GM12891 (cell line): Measurements from ENCODE around the gene TRPV5.

Experiments used
- POLR2A ChIP-seq: IDR thresholded peaks from 2 replicates; pipeline ENCODE4 v1.6.1; 2011; ENCODE audit warnings: low read depth, low read length, control low read depth
- POLR2AphosphoS5 ChIP-seq: IDR thresholded peaks from 2 replicates; pipeline ENCODE4 v1.6.1; 2011; ENCODE audit warnings: low read depth, low read length, control low read depth
- SPI1 ChIP-seq: IDR thresholded peaks from 2 replicates; pipeline ENCODE4 v1.6.1; 2011; ENCODE audit warnings: low read depth, low read length, control low read depth
- TAF1 ChIP-seq: IDR thresholded peaks from 2 replicates; pipeline ENCODE4 v1.6.1; 2011; ENCODE audit warnings: low read depth, low read length, control low read depth

DNA sequence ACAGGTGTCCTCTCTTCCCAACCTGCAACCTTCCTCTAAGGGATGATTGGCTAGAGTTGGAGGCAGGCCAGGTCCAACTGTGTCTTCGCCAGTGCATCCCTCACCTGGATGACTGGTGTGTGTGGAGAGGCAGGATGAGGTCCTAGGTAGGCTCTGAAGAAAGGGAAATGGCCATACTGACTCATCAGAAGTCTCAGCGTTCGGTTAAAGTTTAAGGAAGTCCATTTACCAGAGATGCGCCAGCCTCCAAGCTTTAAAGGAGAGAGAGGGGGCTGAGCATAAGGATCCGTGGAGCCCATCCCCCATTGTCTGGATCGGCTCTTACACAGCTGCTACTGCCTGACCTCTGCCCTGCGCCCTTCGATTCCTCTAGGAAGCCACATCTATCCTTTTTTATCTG is 24.2 kb upstream of the TRPV5 start:
- TF ChIP-seq POLR2AphosphoS5 (no peak), POLR2A (no peak), SPI1 (no peak), TAF1 (no peak)
